ENCODE measurements around the gene ARHGAP25.

ARHGAP25 gene

GRCh38 chr2:68734176-68734575 is 435 bp upstream of the ARHGAP25 start:
- Histone ChIP-seq H3K4me1 (ENCODE audit: control insufficient read depth, insufficient read depth, low read length, unreplicated experiment) (no peaks in the 10 kb centered on the region), H3K27ac (ENCODE audit: low read depth, low read length) (no peak overlapping the region), H3K36me3 (ENCODE audit: insufficient read depth, low read length) (no peaks in the 10 kb centered on the region), H3K79me2 (ENCODE audit: control insufficient read depth, insufficient read depth, low read length, unreplicated experiment) (no peaks in the 10 kb centered on the region), H2AFZ (ENCODE audit: low read length, unreplicated experiment) (no peak overlapping the region), H3K27me3 (ENCODE audit: insufficient read depth, low read length) (peaks cover 26% of the 10 kb centered on the region), H3K4me3 (ENCODE audit: low read depth, low read length) (no peak overlapping the region)

GRCh38 chr2:68736086-68736485 is 1.5 kb downstream of the ARHGAP25 start:
- H2AFZ ChIP-seq (ENCODE audit: low read length, unreplicated experiment) = no peak overlapping the region
- H3K36me3 ChIP-seq (ENCODE audit: insufficient read depth, low read length) = no peaks in the 10 kb centered on the region
- H3K4me1 ChIP-seq (ENCODE audit: control insufficient read depth, insufficient read depth, low read length, unreplicated experiment) = no peaks in the 10 kb centered on the region
- H3K4me3 ChIP-seq (ENCODE audit: low read depth, low read length) = no peak overlapping the region
- no peaks in the 10 kb centered on the region for H3K79me2 ChIP-seq (ENCODE audit: control insufficient read depth, insufficient read depth, low read length, unreplicated experiment)
- no peak overlapping the region for H3K27ac ChIP-seq (ENCODE audit: low read depth, low read length)
- peaks cover 24% of the 10 kb centered on the region for H3K27me3 ChIP-seq (ENCODE audit: insufficient read depth, low read length)

- peak overlapping the region; percentile 57 for H2AFZ ChIP-seq (ENCODE audit: low read length, unreplicated experiment)
- no peaks in the 10 kb centered on the region for H3K36me3 ChIP-seq (ENCODE audit: insufficient read depth, low read length)
- H3K4me1 ChIP-seq (ENCODE audit: control insufficient read depth, insufficient read depth, low read length, unreplicated experiment) = no peaks in the 10 kb centered on the region
- no peak overlapping the region for H3K27ac ChIP-seq (ENCODE audit: low read depth, low read length)
- peak overlapping the region; percentile 63 for H3K4me3 ChIP-seq (ENCODE audit: low read depth, low read length)
- no peaks in the 10 kb centered on the region for H3K79me2 ChIP-seq (ENCODE audit: control insufficient read depth, insufficient read depth, low read length, unreplicated experiment)
- H3K27me3 ChIP-seq (ENCODE audit: insufficient read depth, low read length) = peaks cover 19% of the 10 kb centered on the region
These were observed 3.1 kb downstream of the ARHGAP25 start for GRCh38 chr2:68737711-68738110.

- Histone ChIP-seq H3K4me3 (ENCODE audit: low read depth, low read length) (no peak overlapping the region), H3K27me3 (ENCODE audit: insufficient read depth, low read length) (peaks cover 15% of the 10 kb centered on the region), H2AFZ (ENCODE audit: low read length, unreplicated experiment) (no peak overlapping the region), H3K36me3 (ENCODE audit: insufficient read depth, low read length) (no peaks in the 10 kb centered on the region), H3K4me1 (ENCODE audit: control insufficient read depth, insufficient read depth, low read length, unreplicated experiment) (no peaks in the 10 kb centered on the region), H3K27ac (ENCODE audit: low read depth, low read length) (no peak overlapping the region), H3K79me2 (ENCODE audit: control insufficient read depth, insufficient read depth, low read length, unreplicated experiment) (no peaks in the 10 kb centered on the region)
These were observed 4.4 kb downstream of the ARHGAP25 start for GRCh38 chr2:68738906-68739594.

GRCh38 chr2:68739595-68740399 is 5.2 kb downstream of the ARHGAP25 start:
- H3K79me2 ChIP-seq (ENCODE audit: control insufficient read depth, insufficient read depth, low read length, unreplicated experiment) = no peaks in the 10 kb centered on the region
- H3K4me3 ChIP-seq (ENCODE audit: low read depth, low read length) = no peak overlapping the region
- no peaks in the 10 kb centered on the region for H3K4me1 ChIP-seq (ENCODE audit: control insufficient read depth, insufficient read depth, low read length, unreplicated experiment)

GRCh38 chr2:68740400-68740914 is 5.8 kb downstream of the ARHGAP25 start:
- H3K4me3 ChIP-seq (ENCODE audit: low read depth, low read length) = no peak overlapping the region

More at GRCh38 chr2:68739595-68740399, 5.2 kb downstream of the ARHGAP25 start:
- Histone ChIP-seq H2AFZ (ENCODE audit: low read length, unreplicated experiment) (no peak overlapping the region), H3K27me3 (ENCODE audit: insufficient read depth, low read length) (peaks cover 13% of the 10 kb centered on the region), H3K36me3 (ENCODE audit: insufficient read depth, low read length) (no peaks in the 10 kb centered on the region), H3K27ac (ENCODE audit: low read depth, low read length) (no peak overlapping the region)

GRCh38 chr2:68741238-68741637 is 6.6 kb downstream of the ARHGAP25 start:
- Histone ChIP-seq H2AFZ (ENCODE audit: low read length, unreplicated experiment) (no peak overlapping the region), H3K79me2 (ENCODE audit: control insufficient read depth, insufficient read depth, low read length, unreplicated experiment) (no peaks in the 10 kb centered on the region), H3K4me1 (ENCODE audit: control insufficient read depth, insufficient read depth, low read length, unreplicated experiment) (no peaks in the 10 kb centered on the region), H3K4me3 (ENCODE audit: low read depth, low read length) (no peak overlapping the region), H3K27ac (ENCODE audit: low read depth, low read length) (no peak overlapping the region), H3K36me3 (ENCODE audit: insufficient read depth, low read length) (no peaks in the 10 kb centered on the region), H3K27me3 (ENCODE audit: insufficient read depth, low read length) (peaks cover 9% of the 10 kb centered on the region; the same call in 1 of the 2 replicates)

More at GRCh38 chr2:68740400-68740914, 5.8 kb downstream of the ARHGAP25 start:
- Histone ChIP-seq H3K27me3 (ENCODE audit: insufficient read depth, low read length) (peaks cover 13% of the 10 kb centered on the region; the same call in 1 of the 2 replicates), H3K4me1 (ENCODE audit: control insufficient read depth, insufficient read depth, low read length, unreplicated experiment) (no peaks in the 10 kb centered on the region), H3K27ac (ENCODE audit: low read depth, low read length) (no peak overlapping the region), H3K36me3 (ENCODE audit: insufficient read depth, low read length) (no peaks in the 10 kb centered on the region), H2AFZ (ENCODE audit: low read length, unreplicated experiment) (no peak overlapping the region), H3K79me2 (ENCODE audit: control insufficient read depth, insufficient read depth, low read length, unreplicated experiment) (no peaks in the 10 kb centered on the region)

- Histone ChIP-seq H3K4me3 (ENCODE audit: low read depth, low read length) (no peak overlapping the region), H2AFZ (ENCODE audit: low read length, unreplicated experiment) (no peak overlapping the region), H3K79me2 (ENCODE audit: control insufficient read depth, insufficient read depth, low read length, unreplicated experiment) (no peaks in the 10 kb centered on the region), H3K4me1 (ENCODE audit: control insufficient read depth, insufficient read depth, low read length, unreplicated experiment) (no peaks in the 10 kb centered on the region), H3K27me3 (ENCODE audit: insufficient read depth, low read length) (0 out of 2 replicates have a peak, but pooled peaks cover 5% of the 10 kb centered on the region), H3K36me3 (ENCODE audit: insufficient read depth, low read length) (no peaks in the 10 kb centered on the region), H3K27ac (ENCODE audit: low read depth, low read length) (no peak overlapping the region)
These were observed 7.2 kb downstream of the ARHGAP25 start for GRCh38 chr2:68741805-68742306.

GRCh38 chr2:68742626-68743415 is 8.2 kb downstream of the ARHGAP25 start:
- Histone ChIP-seq H3K36me3 (ENCODE audit: insufficient read depth, low read length) (no peaks in the 10 kb centered on the region), H3K4me3 (ENCODE audit: low read depth, low read length) (no peak overlapping the region), H3K27ac (ENCODE audit: low read depth, low read length) (no peak overlapping the region), H2AFZ (ENCODE audit: low read length, unreplicated experiment) (no peak overlapping the region), H3K79me2 (ENCODE audit: control insufficient read depth, insufficient read depth, low read length, unreplicated experiment) (no peaks in the 10 kb centered on the region), H3K27me3 (ENCODE audit: insufficient read depth, low read length) (0 out of 2 replicates have a peak, but pooled peaks cover 5% of the 10 kb centered on the region), H3K4me1 (ENCODE audit: control insufficient read depth, insufficient read depth, low read length, unreplicated experiment) (no peaks in the 10 kb centered on the region)

GRCh38 chr2:68743531-68743930 is 8.9 kb downstream of the ARHGAP25 start:
- Histone ChIP-seq H3K36me3 (ENCODE audit: insufficient read depth, low read length) (no peaks in the 10 kb centered on the region), H3K27ac (ENCODE audit: low read depth, low read length) (no peak overlapping the region), H3K4me1 (ENCODE audit: control insufficient read depth, insufficient read depth, low read length, unreplicated experiment) (no peaks in the 10 kb centered on the region), H3K4me3 (ENCODE audit: low read depth, low read length) (no peak overlapping the region), H3K27me3 (ENCODE audit: insufficient read depth, low read length) (0 out of 2 replicates have a peak, but pooled peaks cover 5% of the 10 kb centered on the region), H2AFZ (ENCODE audit: low read length, unreplicated experiment) (no peak overlapping the region), H3K79me2 (ENCODE audit: control insufficient read depth, insufficient read depth, low read length, unreplicated experiment) (no peaks in the 10 kb centered on the region)

All from ACC112 (cell line).